Endothelial cell (in vitro differentiated cells): ENCODE data around the gene NINJ1. TPM values are rescaled to one million over a fixed set of nuclear protein-coding genes. Genes with fewer than 3 reads are reported as not detected.

ENCODE experiments used
- DNase-seq: peaks from one replicate; pipeline ENCODE4 v3.0.0; 2021; ENCODE audit warnings: low spot score
- H3K27ac Mint-ChIP-seq: one replicate; pipeline ENCODE4 v1.8.0; 2021; ENCODE audit warnings: mixed read lengths, inconsistent platforms; ENCODE audit not compliant: unreplicated experiment
- H3K27me3 Mint-ChIP-seq: one replicate; pipeline ENCODE4 v1.8.0; 2021; ENCODE audit warnings: mild to moderate bottlenecking, moderate library complexity, mixed read lengths, inconsistent platforms; ENCODE audit not compliant: unreplicated experiment
- H3K36me3 Mint-ChIP-seq: one replicate; pipeline ENCODE4 v1.8.0; 2021; ENCODE audit warnings: mild to moderate bottlenecking, low read depth, mixed read lengths, inconsistent platforms; ENCODE audit not compliant: unreplicated experiment
- H3K4me1 Mint-ChIP-seq: one replicate; pipeline ENCODE4 v1.8.0; 2021; ENCODE audit warnings: mild to moderate bottlenecking, mixed read lengths, inconsistent platforms; ENCODE audit not compliant: unreplicated experiment
- H3K4me3 Mint-ChIP-seq: one replicate; pipeline ENCODE4 v1.8.0; 2021; ENCODE audit warnings: mild to moderate bottlenecking, mixed read lengths, inconsistent platforms; ENCODE audit not compliant: unreplicated experiment
- H3K9me3 Mint-ChIP-seq: one replicate; pipeline ENCODE4 v1.8.0; 2021; ENCODE audit warnings: mixed read lengths, inconsistent platforms; ENCODE audit not compliant: unreplicated experiment
- long read RNA-seq: library from polyadenylated mRNA; unstranded; transcript quantifications from one replicate; pipeline ENCODE4 v2.0.0, GENCODE V29; 2020; ENCODE audit not compliant: unreplicated experiment
- total RNA-seq: library from RNA; stranded (reverse); fragmentation: NEBNext Ultra II Directional; extraction: Animal tissue kit (Norgen Biotek cat#: 25700); gene quantifications from one replicate; pipeline ENCODE4 v1.2.1, GENCODE V29; 2021; ENCODE audit not compliant: unreplicated experiment
- TF ChIP-seq, protein P1 (sequence below): fragments of 200-600 bp; sonication (generic); IDR thresholded peaks from one replicate; pipeline ENCODE4 v1.5.0; 2021; ENCODE audit warnings: antibody characterized with exemption; ENCODE audit not compliant: unreplicated experiment

NINJ1 gene, protein sequence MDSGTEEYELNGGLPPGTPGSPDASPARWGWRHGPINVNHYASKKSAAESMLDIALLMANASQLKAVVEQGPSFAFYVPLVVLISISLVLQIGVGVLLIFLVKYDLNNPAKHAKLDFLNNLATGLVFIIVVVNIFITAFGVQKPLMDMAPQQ
- total RNA-seq = 34.2 TPM
- long read RNA-seq, transcript NINJ1-201 (4 exons, 1,281 nt) = major isoform, 44 of 46 reads
- long read RNA-seq, partial matches to known transcripts = 2 of 46 reads
- long read RNA-seq, other reads (novel, unspliced or antisense) = 0 of 46 reads

DNA sequence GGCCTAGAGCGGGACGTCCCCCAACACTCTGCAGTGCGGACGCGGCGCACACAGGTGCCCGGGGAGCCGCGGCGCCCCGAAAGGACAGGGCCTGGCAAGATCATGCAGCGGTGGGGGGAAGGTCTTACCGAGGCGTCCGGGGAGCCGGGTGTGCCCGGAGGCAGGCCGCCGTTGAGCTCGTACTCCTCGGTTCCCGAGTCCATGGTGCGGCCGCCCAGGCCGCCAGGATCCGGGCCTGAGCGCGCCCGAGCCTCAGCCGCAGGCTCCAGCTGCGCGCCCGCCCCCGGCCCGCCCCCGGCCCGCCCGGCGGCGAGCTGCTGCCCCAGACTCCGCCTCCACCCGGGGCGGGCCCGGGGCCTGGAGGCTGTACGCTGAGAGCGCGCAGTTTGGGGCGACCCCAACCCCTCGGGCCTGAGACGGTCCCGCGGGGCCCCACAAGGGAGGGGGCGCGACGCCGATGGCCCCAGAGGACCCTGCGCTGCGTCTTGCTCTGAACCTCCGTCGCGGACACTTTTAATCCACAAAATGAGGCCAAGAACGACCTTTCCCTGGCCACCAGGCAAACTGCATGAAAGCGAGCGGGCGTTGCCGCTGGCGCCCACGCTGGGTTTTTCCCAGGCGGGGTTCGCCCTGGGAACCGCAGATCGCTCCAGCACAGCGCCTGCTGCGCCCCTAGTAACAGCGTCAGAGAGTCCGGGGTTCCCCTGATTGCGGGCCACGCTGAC lies at the start of gene NINJ1:
TSS of gene NINJ1 (minus strand) at position 237 of the 725 bp plus-strand sequence. CDS start at position 203, 34 bp downstream.
- H3K4me3 Mint-ChIP-seq = peak within 1 kb of the TSS; percentile 82
- TF ChIP-seq, protein P1, sequence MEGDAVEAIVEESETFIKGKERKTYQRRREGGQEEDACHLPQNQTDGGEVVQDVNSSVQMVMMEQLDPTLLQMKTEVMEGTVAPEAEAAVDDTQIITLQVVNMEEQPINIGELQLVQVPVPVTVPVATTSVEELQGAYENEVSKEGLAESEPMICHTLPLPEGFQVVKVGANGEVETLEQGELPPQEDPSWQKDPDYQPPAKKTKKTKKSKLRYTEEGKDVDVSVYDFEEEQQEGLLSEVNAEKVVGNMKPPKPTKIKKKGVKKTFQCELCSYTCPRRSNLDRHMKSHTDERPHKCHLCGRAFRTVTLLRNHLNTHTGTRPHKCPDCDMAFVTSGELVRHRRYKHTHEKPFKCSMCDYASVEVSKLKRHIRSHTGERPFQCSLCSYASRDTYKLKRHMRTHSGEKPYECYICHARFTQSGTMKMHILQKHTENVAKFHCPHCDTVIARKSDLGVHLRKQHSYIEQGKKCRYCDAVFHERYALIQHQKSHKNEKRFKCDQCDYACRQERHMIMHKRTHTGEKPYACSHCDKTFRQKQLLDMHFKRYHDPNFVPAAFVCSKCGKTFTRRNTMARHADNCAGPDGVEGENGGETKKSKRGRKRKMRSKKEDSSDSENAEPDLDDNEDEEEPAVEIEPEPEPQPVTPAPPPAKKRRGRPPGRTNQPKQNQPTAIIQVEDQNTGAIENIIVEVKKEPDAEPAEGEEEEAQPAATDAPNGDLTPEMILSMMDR = no peak
- H3K9me3 Mint-ChIP-seq = no peaks in the 10 kb centered on the region
- peaks cover 33% of the 10 kb centered on the region for H3K4me1 Mint-ChIP-seq
- peaks cover 8% of the 10 kb centered on the region for H3K27me3 Mint-ChIP-seq
- no peak within 1 kb of the TSS for H3K27ac Mint-ChIP-seq
- peak; percentile 69 for DNase-seq
- H3K36me3 Mint-ChIP-seq = no peaks in the 10 kb centered on the region

DNA sequence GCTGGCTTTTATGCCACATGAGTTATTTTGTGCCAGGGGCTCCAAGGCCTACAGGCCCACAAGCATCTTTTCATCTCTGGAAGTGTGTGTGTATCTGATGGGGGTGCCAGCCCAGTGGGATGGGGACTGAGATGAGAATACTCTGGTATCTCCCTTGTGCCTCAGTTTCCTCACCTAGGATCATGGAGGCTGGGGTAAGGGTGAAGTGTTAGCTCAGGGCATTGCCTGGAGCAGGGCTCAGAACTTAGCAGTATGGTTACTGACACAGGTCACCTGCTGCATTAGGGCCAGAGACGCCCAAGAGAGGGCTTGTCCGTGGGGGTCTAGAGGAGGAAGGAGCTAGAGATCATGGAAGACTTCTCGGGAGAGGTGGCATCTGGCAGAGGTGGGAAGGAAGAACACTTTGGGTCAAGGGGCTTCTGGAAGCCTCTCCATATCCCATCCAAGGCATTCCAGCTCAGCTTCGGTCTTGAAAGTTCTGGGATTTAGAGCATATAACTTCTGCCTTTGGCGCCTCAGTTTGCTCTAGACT lies 49.1 kb upstream of the NINJ1 start:
- H3K4me3 Mint-ChIP-seq = peak overlapping the region; percentile 82
- DNase-seq = no peak
- H3K36me3 Mint-ChIP-seq = peaks cover 4% of the 10 kb centered on the region
- TF ChIP-seq, protein P1 = no peak
- no peaks in the 10 kb centered on the region for H3K9me3 Mint-ChIP-seq
- peaks cover 31% of the 10 kb centered on the region for H3K27me3 Mint-ChIP-seq
- no peaks in the 10 kb centered on the region for H3K4me1 Mint-ChIP-seq
- H3K27ac Mint-ChIP-seq = peak overlapping the region; percentile 42

DNA sequence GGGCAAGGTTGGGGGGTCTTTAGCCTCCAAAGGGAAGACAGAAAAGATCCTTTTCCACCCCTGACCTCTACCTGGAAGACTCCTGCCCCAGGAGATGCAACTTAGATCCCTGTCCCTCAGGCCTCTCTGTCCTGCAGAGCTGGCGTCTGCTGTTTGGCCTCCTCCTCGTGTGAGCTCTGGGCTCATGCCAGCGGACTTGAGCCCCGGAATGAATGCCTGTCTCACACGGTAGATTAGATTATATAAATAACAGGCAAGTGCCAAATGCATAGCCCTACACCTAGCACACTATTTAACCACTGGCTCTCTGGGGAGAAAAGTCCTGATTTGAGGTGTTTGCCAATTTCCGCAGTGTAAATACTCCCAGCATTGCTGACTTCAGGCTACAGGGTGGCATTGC lies 48.5 kb upstream of the NINJ1 start:
- no peak overlapping the region for H3K27ac Mint-ChIP-seq

DNA sequence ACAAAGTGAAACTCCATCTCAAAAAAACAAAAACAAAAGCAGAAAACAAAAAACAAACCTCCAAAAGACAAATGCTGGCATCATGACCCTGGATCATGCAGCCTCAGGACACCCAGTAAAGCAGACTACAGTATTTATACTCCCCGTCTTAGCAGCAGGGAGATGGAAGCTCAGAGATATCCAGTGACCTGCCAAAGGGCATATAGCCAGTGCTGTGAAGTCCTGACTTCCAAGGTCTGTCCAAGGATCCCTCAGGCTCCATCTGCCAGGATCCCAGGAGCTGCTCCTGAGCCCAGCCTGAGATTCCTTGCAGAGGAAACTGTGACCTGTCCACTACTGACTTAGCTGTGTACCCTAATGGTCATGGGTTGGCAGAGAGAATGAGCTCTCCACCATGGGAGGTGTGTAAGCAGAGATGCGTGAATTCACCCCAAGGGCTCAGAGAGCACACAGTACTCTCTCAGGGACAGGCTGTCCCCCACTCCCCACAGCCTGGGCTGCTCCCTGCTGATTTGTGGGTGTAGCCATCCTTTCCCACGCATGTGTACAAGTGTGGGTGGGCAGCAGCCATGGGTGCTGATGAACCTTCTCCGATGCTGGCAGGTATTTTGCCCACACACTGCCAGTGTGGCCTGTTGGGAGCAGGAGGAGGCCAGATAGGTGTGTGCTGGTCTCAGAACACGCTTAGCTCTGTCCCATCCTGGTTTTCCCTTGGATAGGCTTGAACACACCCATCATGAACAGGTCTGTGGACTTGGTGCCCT lies 47.8 kb upstream of the NINJ1 start:
- Mint-ChIP-seq H3K27me3 (peaks cover 21% of the 10 kb centered on the region), H3K4me3 (no peak overlapping the region), H3K9me3 (no peaks in the 10 kb centered on the region), H3K27ac (no peak overlapping the region), H3K36me3 (peaks cover 4% of the 10 kb centered on the region), H3K4me1 (no peaks in the 10 kb centered on the region)
- TF ChIP-seq, protein P1 = no peak
- no peak for DNase-seq

More for the DNA sequence above, 48.5 kb upstream of the NINJ1 start:
- TF ChIP-seq, protein P1 = no peak
- H3K9me3 Mint-ChIP-seq = no peaks in the 10 kb centered on the region
- DNase-seq = no peak
- H3K4me3 Mint-ChIP-seq = no peak overlapping the region
- peaks cover 27% of the 10 kb centered on the region for H3K27me3 Mint-ChIP-seq
- H3K4me1 Mint-ChIP-seq = no peaks in the 10 kb centered on the region
- peaks cover 4% of the 10 kb centered on the region for H3K36me3 Mint-ChIP-seq
